HEK293 (cell line): ENCODE data around the gene ZBTB18.

Experiments used
- ATF2 ChIP-seq: fragments of 450-650 bp; formaldehyde crosslinking; IDR thresholded peaks from 2 replicates; pipeline ENCODE4 v1.5.1; 2016; ENCODE audit warnings: missing biosample characterization, missing genetic modification characterization, low read depth
- CTCF ChIP-seq: fragments of 450-650 bp; formaldehyde crosslinking; IDR thresholded peaks from 2 replicates; pipeline ENCODE4 v1.5.1; 2016; ENCODE audit warnings: missing biosample characterization, missing genetic modification characterization
- KLF1 ChIP-seq: fragments of 450-650 bp; formaldehyde crosslinking; IDR thresholded peaks from 2 replicates; pipeline ENCODE4 v1.5.1; 2016; ENCODE audit warnings: missing biosample characterization, missing genetic modification characterization
- SETDB1 ChIP-seq: IDR thresholded peaks from one replicate; pipeline ENCODE4 v1.6.1; 2017; ENCODE audit warnings: mild to moderate bottlenecking, low read length, moderate library complexity, mixed read lengths; ENCODE audit not compliant: insufficient read length
- TCF7L2 ChIP-seq: IDR thresholded peaks from 2 replicates; pipeline ENCODE4 v1.6.1; 2011; ENCODE audit warnings: low read depth, mild to moderate bottlenecking, inconsistent platforms, low read length, moderate library complexity, borderline replicate concordance
- YY1 ChIP-seq: fragments of 450-650 bp; formaldehyde crosslinking; IDR thresholded peaks from 2 replicates; pipeline ENCODE4 v1.5.1; 2018; ENCODE audit warnings: missing biosample characterization, missing genetic modification characterization
- ZBTB1 ChIP-seq: fragments of 450-650 bp; formaldehyde crosslinking; IDR thresholded peaks from 2 replicates; pipeline ENCODE4 v1.5.1; 2016; ENCODE audit warnings: missing biosample characterization, missing genetic modification characterization
- ZBTB10 ChIP-seq: fragments of 450-650 bp; formaldehyde crosslinking; IDR thresholded peaks from 2 replicates; pipeline ENCODE4 v1.5.1; 2016; ENCODE audit warnings: missing biosample characterization, missing genetic modification characterization
- ZFP3 ChIP-seq: fragments of 450-650 bp; formaldehyde crosslinking; IDR thresholded peaks from 2 replicates; pipeline ENCODE4 v1.5.1; 2016; ENCODE audit warnings: low read depth, missing biosample characterization, missing genetic modification characterization
- ZNF121 ChIP-seq: fragments of 450-650 bp; formaldehyde crosslinking; IDR thresholded peaks from 2 replicates; pipeline ENCODE4 v1.5.1; 2016; ENCODE audit warnings: missing biosample characterization, missing genetic modification characterization
- ZNF140 ChIP-seq: fragments of 450-650 bp; formaldehyde crosslinking; IDR thresholded peaks from 2 replicates; pipeline ENCODE4 v1.5.1; 2016; ENCODE audit warnings: missing biosample characterization, missing genetic modification characterization
- ZNF654 ChIP-seq: fragments of 450-650 bp; formaldehyde crosslinking; IDR thresholded peaks from 2 replicates; pipeline ENCODE4 v1.5.1; 2016; ENCODE audit warnings: low read depth, missing biosample characterization, missing genetic modification characterization
- ZNF747 ChIP-seq: fragments of 450-650 bp; formaldehyde crosslinking; IDR thresholded peaks from 2 replicates; pipeline ENCODE4 v1.5.1; 2016; ENCODE audit warnings: missing biosample characterization, missing genetic modification characterization
- ZSCAN5A ChIP-seq: fragments of 450-650 bp; formaldehyde crosslinking; IDR thresholded peaks from 2 replicates; pipeline ENCODE4 v1.5.1; 2016; ENCODE audit warnings: missing biosample characterization, missing genetic modification characterization

- TF ChIP-seq ZNF140 (tag by site-specific recombination) (no peak), CTCF (tag by site-specific recombination) (no peak), KLF1 (no peak), ZFP3 (tag by site-specific recombination) (no peak), ZNF654 (tag by site-specific recombination) (no peak), ZNF121 (tag by site-specific recombination) (no peak), ATF2 (tag by site-specific recombination) (no peak), YY1 (tag by site-specific recombination) (no peak), TCF7L2 (no peak), ZSCAN5A (tag by site-specific recombination) (no peak), ZBTB1 (tag by site-specific recombination) (no peak), ZBTB10 (no peak), ZNF747 (no peak), SETDB1 (no peak)
Observed at GRCh38 chr1:244064621-244065020, 13.5 kb downstream of the ZBTB18 start.
